H1 (cell line): ENCODE measurements around the gene ABCF3. TPM values are rescaled to one million over a fixed set of nuclear protein-coding genes. Genes with fewer than 3 reads are reported as not detected.

Experiments
- CTCF ChIA-PET: fragments of 300-600 bp; sonication (Branson Sonifier 250); formaldehyde crosslinking; loops from one replicate; lab custom pipeline; 2021; ENCODE audit not compliant: partially characterized antibody; lab: Charles Lee
- POLR2A ChIA-PET: fragments of 300-600 bp; sonication (Branson Sonifier 250); formaldehyde crosslinking; loops from one replicate; lab custom pipeline; 2021; ENCODE audit warnings: inconsistent platforms; ENCODE audit not compliant: partially characterized antibody; lab: Charles Lee
- DNase-seq, 2 experiments: peaks; one replicate each; pipeline versions ENCODE4 v3.0.0 to v3.0.0-alpha.2; 2010 to 2022; ENCODE audit warnings: low spot score in 2 of 2, low read depth in 1 of 2, mixed read lengths in 1 of 2
- FAIRE-seq: peaks from 2 replicates; lab custom pipeline; 2011; peaks lifted over from hg19 to GRCh38; lab: Jason Lieb, UNC
- H2AFZ ChIP-seq: 2 replicates; pipeline ENCODE4 v1.8.1; 2012; ENCODE audit warnings: low read length, inconsistent platforms
- H2AK5ac ChIP-seq: 2 replicates; pipeline ENCODE4 v1.6.1; 2013; ENCODE audit warnings: low read depth, low read length
- H2BK120ac ChIP-seq: replicated peaks from 2 replicates; pipeline ENCODE3; 2013; ENCODE audit warnings: low read depth, low read length, inconsistent platforms
- H2BK12ac ChIP-seq: 2 replicates; pipeline ENCODE4 v1.6.1; 2013; ENCODE audit warnings: low read depth, low read length
- H2BK15ac ChIP-seq: 2 replicates; pipeline ENCODE4 v1.6.1; 2013; ENCODE audit warnings: low read length
- H2BK20ac ChIP-seq: 2 replicates; pipeline ENCODE4 v1.6.1; 2013; ENCODE audit warnings: low read length
- H2BK5ac ChIP-seq: 2 replicates; pipeline ENCODE4 v1.6.1; 2013; ENCODE audit warnings: low read depth, low read length
- H3K14ac ChIP-seq: 2 replicates; pipeline ENCODE4 v1.6.1; 2013; ENCODE audit warnings: inconsistent platforms; ENCODE audit not compliant: insufficient read length
- H3K18ac ChIP-seq: 2 replicates; pipeline ENCODE4 v1.6.1; 2013; ENCODE audit warnings: low read length; ENCODE audit errors: extremely low read depth
- H3K23ac ChIP-seq: 2 replicates; pipeline ENCODE4 v1.6.1; 2013; ENCODE audit warnings: inconsistent platforms; ENCODE audit not compliant: insufficient read length
- H3K23me2 ChIP-seq: 2 replicates; pipeline ENCODE4 v1.6.1; 2013; ENCODE audit warnings: low read depth, low read length
- H3K27ac ChIP-seq: 2 replicates; pipeline ENCODE4 v1.6.1; 2011; ENCODE audit warnings: low read depth, low read length, inconsistent platforms
- H3K27me3 ChIP-seq, 4 experiments: replicated peaks in 1 of 4; 1 replicate in 1 of 4; 2 replicates in 3 of 4; pipeline versions ENCODE4 v1.6.1 to v1.8.1; 2011 to 2013; ENCODE audit warnings: low read length in 3 of 4, mild to moderate bottlenecking in 3 of 4, inconsistent platforms in 2 of 4, mixed read lengths in 2 of 4, moderate library complexity in 1 of 4; ENCODE audit not compliant: control insufficient read depth in 3 of 4, insufficient read depth in 3 of 4; ENCODE audit errors: extremely low read depth in 1 of 4
- H3K36me3 ChIP-seq, 4 experiments: 2 replicates each; pipeline versions ENCODE4 v1.6.1 to v1.8.1; 2011 to 2013; ENCODE audit warnings: mild to moderate bottlenecking in 4 of 4, low read length in 3 of 4, moderate library complexity in 2 of 4, control low read depth in 1 of 4, inconsistent platforms in 1 of 4; ENCODE audit not compliant: insufficient read depth in 4 of 4, control insufficient read depth in 2 of 4
- H3K4ac ChIP-seq: replicated peaks from 2 replicates; pipeline ENCODE3; 2013; ENCODE audit warnings: low read length, low read depth, mixed read lengths, inconsistent platforms; ENCODE audit not compliant: insufficient read length
- H3K4me1 ChIP-seq, 4 experiments: replicated peaks in 1 of 4; 1 replicate in 1 of 4; 2 replicates in 3 of 4; pipeline versions ENCODE4 v1.6.1 to v1.8.1; 2011 to 2013; ENCODE audit warnings: low read length in 3 of 4, inconsistent platforms in 2 of 4, mixed read lengths in 1 of 4; ENCODE audit not compliant: insufficient read depth in 4 of 4, control insufficient read depth in 3 of 4
- H3K4me2 ChIP-seq, 2 experiments: 2 replicates each; pipeline versions ENCODE4 v1.6.1 to v1.8.1; 2011 to 2013; ENCODE audit warnings: low read depth in 2 of 2, low read length in 2 of 2, control low read depth in 1 of 2, inconsistent platforms in 1 of 2, mild to moderate bottlenecking in 1 of 2; ENCODE audit not compliant: insufficient read depth in 1 of 2
- H3K4me3 ChIP-seq, 4 experiments: fragments of 200-600, 300-600 bp in 1 of 4; sonication (generic), shearing (Covaris generic), sonication (Bioruptor Twin) in 1 of 4; 2 replicates each; pipeline versions ENCODE4 v1.5.1 to v1.8.1; 2011 to 2016; ENCODE audit warnings: low read length in 4 of 4, low read depth in 3 of 4, control low read depth in 2 of 4, inconsistent platforms in 2 of 4, mild to moderate bottlenecking in 2 of 4, mixed read lengths in 1 of 4, moderate library complexity in 1 of 4; ENCODE audit not compliant: insufficient read depth in 2 of 4; ENCODE audit errors: extremely low read depth in 1 of 4
- H3K56ac ChIP-seq: replicated peaks from 2 replicates; pipeline ENCODE3; 2013; ENCODE audit warnings: low read depth, mild to moderate bottlenecking, mixed read lengths, low read length, inconsistent platforms; ENCODE audit not compliant: insufficient read length
- H3K79me1 ChIP-seq: 2 replicates; pipeline ENCODE4 v1.6.1; 2013; ENCODE audit warnings: low read depth, low read length, control low read depth
- H3K79me2 ChIP-seq, 2 experiments: 2 replicates each; pipeline versions ENCODE4 v1.6.1 to v1.8.1; 2012 to 2013; ENCODE audit warnings: low read length in 2 of 2, mild to moderate bottlenecking in 2 of 2, inconsistent platforms in 1 of 2; ENCODE audit not compliant: insufficient read depth in 2 of 2, control insufficient read depth in 1 of 2
- H3K9ac ChIP-seq, 4 experiments: replicated peaks in 1 of 4; 1 replicate in 1 of 4; 2 replicates in 3 of 4; pipeline versions ENCODE4 v1.6.1 to v1.8.1; 2011 to 2013; ENCODE audit warnings: low read depth in 3 of 4, low read length in 3 of 4, control low read depth in 2 of 4, mild to moderate bottlenecking in 2 of 4, moderate library complexity in 2 of 4, inconsistent platforms in 1 of 4; ENCODE audit errors: extremely low read depth in 1 of 4
- H3K9me3 ChIP-seq, 2 experiments: 2 replicates each; pipeline versions ENCODE4 v1.6.1 to v1.8.1; 2012 to 2013; ENCODE audit warnings: mild to moderate bottlenecking in 2 of 2, moderate library complexity in 2 of 2, control low read depth in 1 of 2, inconsistent platforms in 1 of 2, low read depth in 1 of 2, low read length in 1 of 2, mixed read lengths in 1 of 2; ENCODE audit not compliant: insufficient read depth in 2 of 2
- H4K20me1 ChIP-seq, 2 experiments: replicated peaks in 1 of 2; 2 replicates each; pipeline versions ENCODE3 to v1.8.1; 2011 to 2013; ENCODE audit warnings: inconsistent platforms in 2 of 2, low read length in 2 of 2, mild to moderate bottlenecking in 1 of 2; ENCODE audit not compliant: insufficient read depth in 2 of 2, control insufficient read depth in 1 of 2
- H4K5ac ChIP-seq: 2 replicates; pipeline ENCODE4 v1.6.1; 2013; ENCODE audit warnings: low read length, low read depth, mixed read lengths, inconsistent platforms; ENCODE audit not compliant: insufficient read length
- H4K8ac ChIP-seq: 2 replicates; pipeline ENCODE4 v1.8.0; 2013; ENCODE audit warnings: mild to moderate bottlenecking, moderate library complexity, low read length, inconsistent platforms; ENCODE audit not compliant: insufficient read depth; ENCODE audit errors: extremely low read depth
- H4K91ac ChIP-seq: replicated peaks from 2 replicates; pipeline ENCODE3; 2013; ENCODE audit warnings: low read length, mixed read lengths, inconsistent platforms; ENCODE audit not compliant: insufficient read length
- MAFK ChIP-seq: IDR thresholded peaks from 2 replicates; pipeline ENCODE4 v1.6.1; 2012; ENCODE audit warnings: low read depth, mild to moderate bottlenecking, improper control_type of control experiment, low read length
- TAF1 ChIP-seq: IDR thresholded peaks from 2 replicates; pipeline ENCODE4 v1.6.1; 2011; ENCODE audit warnings: mild to moderate bottlenecking, low read depth, low read length
- TAF7 ChIP-seq: optimal IDR thresholded peaks from 2 replicates; pipeline ENCODE3; 2011; ENCODE audit warnings: low read depth, mild to moderate bottlenecking, inconsistent platforms, low read length, moderate library complexity, borderline replicate concordance
- WGBS, 2 experiments: shearing (Covaris generic) in 1 of 2; methylation state at CpG; one replicate each; pipeline versions ENCODE4 v1.1.6 to v1.1.7; 2013 to 2015; ENCODE audit warnings: low lambda C conversion rate in 2 of 2, mixed read lengths in 2 of 2, inconsistent platforms in 1 of 2, low coverage in 1 of 2, missing lambda C conversion rate in 1 of 2; ENCODE audit not compliant: insufficient replicate concordance in 2 of 2, insufficient coverage in 1 of 2, insufficient read length in 1 of 2; ENCODE audit errors: extremely low coverage in 1 of 2, missing lambda C conversion rate in 1 of 2; 5-methylcytosine and 5-hydroxymethylcytosine counted together
- polyA plus RNA-seq, 7 experiments: library from polyadenylated mRNA; depleted of rRNA in 3 of 7; stranded (reverse) in 5 of 7; unstranded in 2 of 7; fragments of >200 nt in 5 of 7; fragments of 200-250 nt in 2 of 7; gene quantifications; 1 replicate in 5 of 7; 2 replicates in 1 of 7; 4 replicates in 1 of 7; pipeline versions ENCODE4 v1.2.1 to v1.2.3, GENCODE V29; 2011 to 2013; ENCODE audit warnings: missing spikeins in 2 of 7, mixed read lengths in 2 of 7
- total RNA-seq: library from RNA; stranded (reverse); fragmentation: NEBNext Ultra II Directional; extraction: Animal tissue kit (Norgen Biotek cat#: 25700); gene quantifications from 2 replicates; pipeline ENCODE4 v1.2.1, GENCODE V29; 2021

ABCF3 gene
- total and polyA plus RNA-seq, 2 of the 8 experiments (the other 6 are each of a cell fraction or from before 2014, with no cell fraction given) = 51.6 to 57.8 TPM

DNA sequence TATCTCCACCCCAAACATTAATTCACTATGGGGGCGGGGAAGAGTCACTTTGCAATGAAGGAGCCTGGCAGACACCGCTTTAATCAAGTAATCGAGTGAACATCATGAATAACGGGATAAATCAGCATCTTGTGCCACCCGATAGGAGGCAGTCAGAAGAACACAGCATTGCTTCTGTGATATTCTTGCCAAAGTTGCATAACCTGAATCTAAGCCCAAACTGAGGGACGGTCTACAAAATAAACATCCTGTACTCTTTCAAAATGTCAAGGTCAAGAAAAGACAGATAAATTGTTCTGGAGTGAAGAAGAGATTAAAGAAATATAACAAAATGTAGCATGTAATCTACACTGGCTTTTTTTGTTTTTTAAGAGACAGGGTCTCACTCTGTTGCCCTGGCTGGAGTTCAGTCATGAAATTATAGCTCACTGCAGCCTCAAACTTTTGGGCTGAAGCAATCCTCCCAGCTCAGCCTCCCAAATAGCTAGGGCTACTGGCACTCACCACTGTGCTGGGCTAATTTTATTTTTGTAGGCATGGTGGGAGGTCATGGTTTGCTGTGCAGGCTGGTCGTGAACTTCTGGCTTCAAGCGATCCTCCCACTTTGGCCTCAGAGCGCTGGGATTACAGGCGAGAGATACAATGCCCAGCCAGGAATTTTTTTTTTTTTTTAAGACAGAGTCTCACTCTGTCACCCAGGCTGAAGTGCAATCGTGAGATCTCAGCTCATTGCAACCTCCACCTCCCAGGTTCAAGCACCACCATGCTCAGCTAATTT lies 23.3 kb downstream of the ABCF3 start:
- Histone ChIP-seq H3K9ac (no peak overlapping the region), H3K4me3 (no peak overlapping the region), H3K18ac (no peak overlapping the region), H3K14ac (no peak overlapping the region), H4K20me1 (no peaks in the 10 kb centered on the region), H3K79me2 (no peaks in the 10 kb centered on the region), H4K8ac (no peak overlapping the region), H3K27ac (no peak overlapping the region), H2AK5ac (no peak overlapping the region), H3K79me1 (no peaks in the 10 kb centered on the region), H2AFZ (no peak overlapping the region), H2BK120ac (no peak overlapping the region), H3K9me3 (no peaks in the 10 kb centered on the region), H2BK20ac (no peak overlapping the region), H3K23ac (no peak overlapping the region), H3K4me2 (no peak overlapping the region), H4K91ac (no peak overlapping the region), H3K23me2 (no peaks in the 10 kb centered on the region), H2BK12ac (no peak overlapping the region), H2BK5ac (no peak overlapping the region), H3K27me3 (no peaks in the 10 kb centered on the region), H3K4me1 (no peaks in the 10 kb centered on the region), H3K56ac (no peak overlapping the region), H3K36me3 (no peaks in the 10 kb centered on the region), H2BK15ac (no peak overlapping the region), H3K4ac (no peak overlapping the region), H4K5ac (no peak overlapping the region)
- TF ChIP-seq MAFK (no peak), TAF1 (no peak), TAF7 (no peak)
- DNase-seq (no peak), FAIRE-seq (no peak)
- WGBS, 2 experiments = 90% methylated on average over 11 of the region's 11 CpGs; no CpG with 5 or more reads in 1 of the 2 experiments
- CTCF ChIA-PET = interaction anchor here (0.7 to 3.2 kb wide), 5 partner anchors 8 to 169 kb away, joined by 3 to 40 read pairs (median 5); no protein-coding TSS in a partner anchor
- POLR2A ChIA-PET = interaction anchor here (0.7 kb wide), 1 partner anchor 12 kb away, joined by 3 read pairs; no protein-coding TSS in a partner anchor
